Measurements from ENCODE around the gene TSKU.
"Not testable (repeated sequence)": the region's sequence is repeated elsewhere in the genome, so short reads cannot be mapped to it uniquely, and the experiment has no call there.

Gene TSKU, protein sequence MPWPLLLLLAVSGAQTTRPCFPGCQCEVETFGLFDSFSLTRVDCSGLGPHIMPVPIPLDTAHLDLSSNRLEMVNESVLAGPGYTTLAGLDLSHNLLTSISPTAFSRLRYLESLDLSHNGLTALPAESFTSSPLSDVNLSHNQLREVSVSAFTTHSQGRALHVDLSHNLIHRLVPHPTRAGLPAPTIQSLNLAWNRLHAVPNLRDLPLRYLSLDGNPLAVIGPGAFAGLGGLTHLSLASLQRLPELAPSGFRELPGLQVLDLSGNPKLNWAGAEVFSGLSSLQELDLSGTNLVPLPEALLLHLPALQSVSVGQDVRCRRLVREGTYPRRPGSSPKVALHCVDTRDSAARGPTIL

DNA sequence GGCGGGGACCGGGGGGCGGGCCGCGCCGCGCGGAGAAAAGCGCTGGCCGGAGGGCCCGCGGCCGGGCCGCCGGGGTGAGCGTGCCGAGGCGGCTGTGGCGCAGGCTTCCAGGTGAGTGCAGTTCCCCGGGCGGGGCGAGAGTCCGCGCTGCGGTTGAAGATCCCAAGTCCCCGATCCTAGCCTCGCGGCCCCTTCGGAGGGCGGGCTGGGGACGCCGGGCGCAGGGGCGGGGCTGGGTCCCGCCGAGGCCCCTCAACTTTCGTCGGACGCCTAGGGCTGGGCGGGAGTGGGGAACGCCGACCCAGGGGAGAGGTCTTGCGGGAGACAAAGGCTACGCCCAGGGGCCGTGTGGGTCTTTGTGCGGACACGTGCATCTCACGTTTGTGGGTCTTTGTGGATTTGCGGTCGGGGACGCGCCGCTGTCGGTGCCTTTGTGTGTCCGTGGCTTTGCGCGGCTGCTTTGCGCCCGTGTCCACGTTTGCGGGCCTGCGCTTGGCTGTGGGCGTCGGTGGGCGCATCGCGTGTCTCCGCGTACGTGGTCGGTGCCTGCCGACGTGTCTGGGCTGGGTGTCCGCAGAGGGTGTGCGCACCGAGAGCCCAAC is at the start of gene TSKU:
Gene TSKU, plus strand, starts transcription at position 63 of the 602 bp plus-strand sequence. CDS start 12,261 bp downstream, outside the sequence.
- no peak for DNase-seq

DNA sequence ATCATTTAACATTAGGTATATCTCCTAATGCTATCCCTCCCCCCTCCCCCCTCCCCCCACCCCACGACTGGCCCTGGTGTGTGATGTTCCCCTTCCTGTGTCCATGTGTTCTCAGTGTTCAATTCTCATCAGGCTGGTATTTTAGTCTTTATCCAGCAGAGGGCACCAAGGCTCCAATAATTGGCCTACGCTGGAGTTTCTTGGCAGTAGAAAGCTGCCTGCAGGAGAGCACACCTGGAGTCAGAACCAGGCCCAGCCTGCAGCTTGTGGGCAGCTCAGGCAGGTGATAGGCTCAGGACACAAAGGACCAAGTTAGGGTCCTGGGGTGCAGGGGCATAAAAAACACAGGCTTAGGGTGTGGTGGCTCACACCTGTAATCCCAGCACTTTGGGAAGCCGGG is 49.2 kb upstream of the TSKU start:
- not testable (repeated sequence) for DNase-seq

DNA sequence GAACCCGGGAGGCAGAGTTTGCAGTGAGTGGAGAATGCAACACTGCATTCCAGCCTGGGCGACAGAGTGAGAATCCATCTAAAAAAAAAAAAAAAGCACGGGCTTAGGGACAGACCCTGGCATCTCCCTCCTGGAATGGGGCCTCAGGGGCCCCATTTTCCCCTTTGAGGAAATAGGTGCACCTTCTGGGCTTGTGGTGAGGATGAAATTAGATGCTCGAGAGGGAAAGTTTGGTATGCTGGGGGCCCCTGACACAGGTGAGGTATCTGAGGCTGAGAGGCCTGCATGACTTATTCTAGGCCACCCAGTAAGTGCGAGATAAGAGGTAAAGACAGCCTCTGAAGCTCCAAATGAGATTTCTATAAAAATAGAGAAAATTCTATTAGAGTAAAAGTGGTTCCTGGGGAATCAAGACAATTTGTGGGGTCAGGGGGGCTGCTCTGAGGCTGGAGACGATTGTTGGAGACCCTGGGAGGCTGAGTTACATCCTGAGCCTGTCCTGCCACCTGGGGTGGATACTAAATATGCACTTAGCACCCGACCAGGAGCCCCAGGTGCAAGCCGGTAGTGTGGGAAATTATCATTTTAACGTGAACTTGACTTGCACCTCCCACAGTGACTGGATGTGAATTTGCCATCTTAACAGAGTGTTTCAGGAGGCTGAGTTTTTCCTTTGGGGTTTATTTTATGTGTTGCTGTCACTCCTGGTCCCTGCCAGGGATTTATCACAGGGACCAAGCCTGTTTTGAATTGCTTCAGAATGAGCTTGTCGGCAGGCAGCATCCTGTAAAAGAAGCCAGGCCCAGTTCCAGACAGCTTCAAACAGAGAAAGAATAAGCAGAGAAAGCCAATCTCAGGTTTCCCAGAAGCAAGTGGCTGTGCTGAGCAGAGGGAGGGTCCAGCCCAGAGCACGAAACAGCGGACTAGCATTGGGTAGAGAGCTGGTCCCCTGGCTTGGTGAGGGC is 48.4 kb upstream of the TSKU start:
- DNase-seq, result no peak

GRCh38 chr11:76735841-76736240 is 47.3 kb upstream of the TSKU start:
- DNase-seq, result no peak

DNA sequence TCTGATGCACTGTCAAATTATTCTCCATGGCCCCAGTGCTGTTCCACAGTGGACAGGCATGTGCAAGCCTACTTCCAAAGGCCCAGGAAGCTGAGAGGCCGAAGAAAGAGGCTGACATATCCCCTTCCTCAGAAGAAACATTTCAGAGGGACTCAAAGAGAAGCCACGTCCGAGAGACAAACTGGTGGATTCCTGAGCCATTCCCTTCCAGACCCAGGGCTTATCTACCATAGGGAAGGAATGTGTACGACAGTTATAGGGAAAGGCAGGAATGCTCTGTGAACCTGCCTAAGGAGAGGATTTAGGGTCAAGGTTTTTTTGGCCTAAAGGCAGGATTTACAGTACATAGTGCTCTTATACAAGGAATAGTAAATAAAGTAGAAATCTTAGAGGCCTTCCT is 46.9 kb upstream of the TSKU start:
- no peak for DNase-seq

- no peak for DNase-seq
Measured at GRCh38 chr11:76736773-76737495, 46.2 kb upstream of the TSKU start.

DNA sequence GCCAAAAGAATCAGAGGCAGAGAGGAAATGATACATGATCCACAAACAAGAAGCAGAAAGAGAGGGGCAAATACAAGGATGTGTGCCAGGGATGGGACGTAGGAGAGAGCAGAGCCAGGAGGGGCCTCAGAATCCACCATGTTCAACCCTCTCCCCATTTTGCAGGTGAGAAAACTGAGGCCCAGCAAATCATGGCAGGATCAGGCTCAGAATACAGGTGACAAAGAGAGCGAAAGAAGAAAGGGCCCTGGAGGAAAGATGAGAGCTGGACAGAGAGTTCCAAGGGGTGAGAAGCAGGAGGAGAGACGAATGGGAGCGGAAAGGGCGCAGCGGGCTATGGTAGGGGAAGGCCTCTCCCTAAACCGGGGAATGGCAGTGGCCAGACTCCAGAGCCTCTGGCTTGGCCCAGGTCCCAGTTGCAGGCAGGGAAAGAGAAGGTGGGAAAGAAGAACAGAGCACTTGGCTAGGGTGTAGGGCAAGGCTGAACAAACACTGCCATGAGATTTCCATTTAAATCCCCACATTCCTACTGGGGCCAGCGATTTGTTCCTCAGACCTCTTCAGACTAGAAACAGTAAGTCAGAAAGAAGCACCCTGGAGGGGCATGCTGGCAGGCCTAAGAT is 44.4 kb upstream of the TSKU start:
- DNase-seq, result no peak

- DNase-seq, result no peak
Measured at GRCh38 chr11:76739798-76740197, 43.4 kb upstream of the TSKU start.

DNA sequence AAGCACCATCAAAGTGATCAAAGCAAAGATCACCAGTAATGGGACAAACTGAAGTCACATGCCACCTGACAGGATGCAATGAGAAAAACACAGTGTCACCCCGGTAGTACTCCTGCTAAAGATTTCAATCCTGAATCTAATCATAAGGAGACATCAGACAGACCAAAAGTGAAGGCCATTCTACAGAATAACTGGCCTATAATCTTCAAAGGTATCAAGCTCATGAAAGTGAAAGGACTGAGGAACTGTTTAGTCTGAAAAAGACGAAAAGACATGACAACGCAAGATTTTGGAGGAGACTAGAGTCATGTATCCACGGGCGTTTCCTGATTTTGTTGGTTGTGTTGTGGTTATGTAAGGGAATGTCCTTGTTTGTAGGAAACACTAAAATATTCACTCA is 42.4 kb upstream of the TSKU start:
- no peak for DNase-seq

- no peak for DNase-seq
Measured at GRCh38 chr11:76742902-76743301, 40.3 kb upstream of the TSKU start.

- no peak for DNase-seq
Measured at GRCh38 chr11:76744186-76745043, 38.7 kb upstream of the TSKU start.

DNA sequence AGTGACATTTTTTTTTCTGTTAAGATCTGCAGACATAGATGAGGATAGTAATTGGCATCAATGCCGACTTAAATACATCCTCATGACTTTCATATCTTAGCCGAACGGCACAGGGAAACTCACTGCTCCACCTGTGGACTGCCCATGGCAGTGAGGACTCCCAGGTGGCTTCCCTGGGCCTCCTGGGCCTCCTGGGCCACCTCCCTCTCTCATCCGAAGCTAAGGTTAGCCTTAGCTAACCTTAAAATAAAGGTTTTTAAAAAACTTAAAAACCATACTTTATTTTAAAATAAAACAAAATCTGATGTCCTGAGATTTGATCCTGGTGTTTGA is 38.1 kb upstream of the TSKU start:
- no peak for DNase-seq

DNA sequence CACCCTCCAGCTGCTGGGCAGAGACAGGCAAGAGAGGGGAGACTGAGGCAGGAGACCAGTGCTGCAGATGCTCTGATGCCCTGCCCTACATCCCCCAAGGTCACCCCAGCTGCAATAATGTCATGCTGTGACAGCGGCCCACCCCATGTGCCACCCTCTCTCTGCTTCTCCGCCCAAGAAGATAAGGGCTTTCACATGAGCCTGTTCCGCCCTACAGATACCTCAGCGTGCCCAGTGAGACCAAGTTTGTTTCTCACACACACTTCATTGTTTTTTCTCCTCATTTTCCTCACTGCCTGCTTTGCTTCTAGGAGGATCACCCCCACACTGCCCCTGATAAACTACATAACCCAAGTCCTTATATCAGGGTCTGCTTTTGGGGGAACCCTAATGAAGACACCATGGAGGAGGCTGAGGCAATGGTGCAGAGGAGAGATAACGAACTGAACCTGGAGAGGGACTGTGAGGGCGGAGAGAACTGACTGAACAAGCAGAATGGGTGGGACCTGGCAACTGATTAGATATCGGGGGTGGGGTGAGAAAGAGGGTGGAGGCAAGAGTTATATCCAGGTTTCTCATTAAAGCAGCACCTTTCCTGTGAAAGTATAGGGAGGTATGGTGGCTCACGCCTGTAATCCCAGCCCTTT is 37.5 kb upstream of the TSKU start:
- DNase-seq, result no peak

DNA sequence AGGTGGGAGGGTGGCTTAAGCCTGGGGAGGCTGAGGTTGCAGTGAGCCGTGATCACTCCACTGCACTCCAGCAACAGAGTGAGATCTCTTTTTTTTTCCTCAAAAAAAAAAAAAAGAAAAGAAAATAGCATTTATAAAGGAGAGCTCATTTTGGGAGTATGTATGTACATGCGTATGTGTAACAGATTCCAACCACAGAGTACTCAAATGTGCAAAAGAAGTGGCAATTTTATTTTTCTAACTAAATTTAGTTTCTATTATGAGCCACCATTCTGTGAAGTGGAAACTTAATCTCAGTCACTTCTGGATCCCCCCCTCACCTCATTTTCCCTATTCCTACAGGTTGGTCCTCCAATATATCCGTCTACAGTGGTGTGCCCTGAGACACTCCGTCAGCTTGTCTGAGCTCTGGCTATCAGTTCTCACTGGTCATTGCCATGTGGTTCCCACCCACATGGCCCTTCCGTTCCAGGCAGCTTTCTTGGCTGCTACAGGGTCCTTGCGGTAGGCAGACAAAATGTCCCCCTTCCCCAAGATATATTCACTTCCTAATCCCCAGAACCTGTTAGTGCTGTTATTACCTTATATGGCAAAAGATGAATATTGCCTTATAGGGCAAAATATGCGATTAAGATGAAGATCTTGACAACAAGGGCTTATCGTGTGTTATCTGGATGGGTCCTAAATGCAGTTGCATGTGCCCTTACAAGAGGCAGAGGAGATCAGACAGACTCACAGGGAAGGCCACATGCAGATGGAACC is 35.8 kb upstream of the TSKU start:
- no peak for DNase-seq

- no peak for DNase-seq
Measured at GRCh38 chr11:76747915-76748860, 35.0 kb upstream of the TSKU start.

GRCh38 chr11:76748948-76749347 is 34.2 kb upstream of the TSKU start:
- DNase-seq, result no peak

DNA sequence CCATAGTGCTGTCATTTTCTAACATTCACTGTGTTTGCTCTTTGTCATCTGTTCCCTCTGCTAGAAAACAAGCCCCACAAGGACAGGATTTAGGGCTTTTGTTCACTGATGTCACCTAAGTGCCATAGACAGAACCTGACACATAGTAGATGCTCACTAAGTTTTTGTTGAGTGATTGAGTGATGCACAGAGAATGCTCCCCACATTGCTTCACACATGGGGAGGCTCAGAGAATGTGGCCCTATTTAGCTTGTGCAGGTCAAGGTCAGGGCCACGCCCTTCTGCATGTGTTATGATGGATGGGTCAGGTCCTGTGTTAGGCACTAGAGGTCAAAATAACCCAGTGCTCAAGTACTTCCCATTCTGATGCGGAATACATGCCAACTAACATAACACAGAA is 33.1 kb upstream of the TSKU start:
- no peak for DNase-seq

DNA sequence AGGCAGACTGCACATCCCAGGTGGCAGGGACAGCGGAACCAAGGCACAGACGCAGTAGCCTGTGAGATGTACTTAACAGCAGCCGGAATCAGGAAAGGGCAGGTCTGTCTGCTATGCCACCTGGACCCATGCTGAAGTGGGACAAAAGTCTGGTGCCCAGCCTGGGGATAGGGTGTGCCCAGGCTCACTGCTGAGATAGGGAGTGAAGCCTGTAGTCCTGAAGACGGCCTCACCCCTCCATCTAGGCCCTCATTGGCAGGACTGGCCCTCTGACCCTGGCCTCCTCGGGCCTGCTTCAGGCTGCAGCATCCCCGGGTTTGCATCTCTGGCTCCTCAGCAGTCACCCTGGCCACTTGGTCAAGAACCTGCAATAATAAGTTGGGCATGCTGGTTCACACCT is 32.4 kb upstream of the TSKU start:
- no peak for DNase-seq

Measured in GOT3 (cell line).